NCI-H774 (cell line): ENCODE results near the gene TUBA3E.
"Not testable (repeated sequence)": the region's sequence is repeated elsewhere in the genome, so short reads cannot be mapped to it uniquely, and the experiment has no call there.

Source experiments
- DNase-seq: peaks from one replicate; lab custom pipeline; 2025; lab: John Stamatoyannopoulos, UW

Gene TUBA3E

GRCh38 chr2:130191319-130191718, 6.9 kb downstream of the TUBA3E start:
- DNase-seq, result not testable (repeated sequence)

GRCh38 chr2:130190237-130190636, 8.0 kb downstream of the TUBA3E start:
- no peak for DNase-seq

- DNase-seq, result not testable (repeated sequence)
Observed at GRCh38 chr2:130188958-130189357, 9.3 kb downstream of the TUBA3E start.

GRCh38 chr2:130187859-130188792, 10.1 kb downstream of the TUBA3E start:
- DNase-seq, result not testable (repeated sequence)

- no peak for DNase-seq
Observed at GRCh38 chr2:130187268-130187667, 11.0 kb downstream of the TUBA3E start.

GRCh38 chr2:130186391-130186790, 11.8 kb downstream of the TUBA3E start:
- no peak for DNase-seq

- DNase-seq, result no peak
Observed at GRCh38 chr2:130185896-130186295, 12.3 kb downstream of the TUBA3E start.

GRCh38 chr2:130185436-130185835, 12.8 kb downstream of the TUBA3E start:
- DNase-seq, result no peak

- DNase-seq, result no peak
Observed at GRCh38 chr2:130183512-130184373, 14.5 kb downstream of the TUBA3E start.

- not testable (repeated sequence) for DNase-seq
Observed at GRCh38 chr2:130182826-130183511, 15.3 kb downstream of the TUBA3E start.

GRCh38 chr2:130181880-130182682, 16.2 kb downstream of the TUBA3E start, which contains the start of gene MZT2B:
MZT2B (plus strand) TSS chr2:130182262; CDS start chr2:130182283, 21 bp downstream.
- DNase-seq, result peak; percentile 78

- DNase-seq, result peak; percentile 94
Observed at GRCh38 chr2:130181325-130181879, 16.8 kb downstream of the TUBA3E start, which contains the start of gene SMPD4. SMPD4 (minus strand) TSS chr2:130181602; CDS start chr2:130176592, 5,010 bp downstream.

GRCh38 chr2:130180404-130181324, 17.6 kb downstream of the TUBA3E start:
- not testable (repeated sequence) for DNase-seq

- not testable (repeated sequence) for DNase-seq
Observed at GRCh38 chr2:130174866-130175265, 23.4 kb downstream of the TUBA3E start.

- DNase-seq, result no peak
Observed at GRCh38 chr2:130169896-130170295, 28.3 kb downstream of the TUBA3E start.

GRCh38 chr2:130169163-130169562, 29.1 kb downstream of the TUBA3E start:
- DNase-seq, result not testable (repeated sequence)

- not testable (repeated sequence) for DNase-seq
Observed at GRCh38 chr2:130166611-130167010, 31.6 kb downstream of the TUBA3E start.

- no peak for DNase-seq
Observed at GRCh38 chr2:130165293-130166016, 32.8 kb downstream of the TUBA3E start.

GRCh38 chr2:130162968-130163367, 35.3 kb downstream of the TUBA3E start:
- no peak for DNase-seq
